NCI-H2196 treated with DMSO at 0.1 percent for 48 hours (cell line): ENCODE results near the gene MTUS2.
"Not testable (repeated sequence)": the region's sequence is repeated elsewhere in the genome, so short reads cannot be mapped to it uniquely, and the experiment has no call there.

Experiments used
- DNase-seq: peaks from one replicate; lab custom pipeline; 2025; ENCODE audit not compliant: unreplicated experiment; lab: John Stamatoyannopoulos, UW

MTUS2 gene

DNA sequence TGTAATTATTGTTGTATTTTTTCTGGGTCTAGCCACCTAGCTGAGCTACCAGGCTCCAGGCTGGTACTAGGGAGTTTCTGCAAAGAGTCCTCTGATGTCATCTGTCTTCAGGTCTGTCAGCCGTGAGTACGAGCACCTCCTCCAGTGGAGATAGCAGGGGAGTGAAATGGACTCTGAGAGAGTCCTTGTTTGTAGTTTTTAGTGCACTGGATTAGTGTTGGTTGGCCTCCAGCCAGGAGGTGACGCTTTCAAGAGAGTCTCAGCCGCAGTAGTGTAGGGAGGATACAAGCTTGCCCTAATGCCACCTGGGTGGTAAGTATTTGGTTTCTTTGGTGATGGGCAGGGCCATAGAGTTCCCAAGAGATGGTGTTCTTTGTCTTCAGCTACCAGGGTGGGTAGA lies 390.5 kb downstream of the MTUS2 start:
- no peak for DNase-seq

DNA sequence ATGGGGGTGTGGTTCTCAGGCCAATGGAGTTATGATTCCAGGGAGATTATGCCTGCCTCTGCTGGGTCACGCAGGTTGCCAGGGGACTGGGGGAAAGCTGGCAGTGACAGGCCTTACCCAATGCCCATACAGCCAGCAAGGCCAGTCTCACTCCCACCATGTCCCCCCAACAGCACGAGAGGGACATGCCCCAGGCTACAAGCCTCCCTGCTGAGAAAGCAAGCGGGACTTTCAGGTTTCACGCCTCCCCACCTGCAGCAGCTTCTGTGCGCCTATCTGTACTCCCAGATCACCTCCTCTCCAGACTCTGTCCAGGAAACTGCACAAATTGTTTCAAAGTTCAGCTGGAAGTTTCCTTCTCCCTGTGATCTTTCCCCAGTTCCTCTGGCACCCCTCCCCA lies 391.0 kb downstream of the MTUS2 start:
- DNase-seq = not testable (repeated sequence)

- DNase-seq = no peak
These were observed 402.3 kb downstream of the MTUS2 start for GRCh38 chr13:29222458-29222857.

- DNase-seq = no peak
These were observed 404.1 kb downstream of the MTUS2 start for GRCh38 chr13:29224206-29224605.

DNA sequence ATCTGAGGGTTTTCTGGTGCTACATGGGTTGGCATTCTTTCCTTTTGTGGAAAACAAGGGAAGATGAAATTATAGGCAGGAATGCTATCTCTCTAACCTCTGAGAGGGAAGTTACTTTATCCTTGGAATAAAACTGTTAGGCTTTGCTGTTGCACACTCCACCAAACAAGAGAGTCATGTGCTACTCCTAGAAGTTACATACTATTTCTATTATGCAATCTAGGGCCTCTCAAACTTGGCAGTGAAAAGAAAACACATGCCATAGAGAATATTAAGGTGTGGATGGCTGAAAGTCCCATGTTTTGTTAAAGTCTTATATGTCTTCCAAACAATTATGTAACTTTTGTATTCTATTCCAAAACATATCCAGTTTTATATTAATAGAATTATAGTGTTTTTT lies 407.4 kb downstream of the MTUS2 start:
- DNase-seq = no peak

- no peak for DNase-seq
These were observed 410.2 kb downstream of the MTUS2 start for GRCh38 chr13:29230299-29230845.

- DNase-seq = no peak
These were observed 419.8 kb downstream of the MTUS2 start for GRCh38 chr13:29239653-29240525.

DNA sequence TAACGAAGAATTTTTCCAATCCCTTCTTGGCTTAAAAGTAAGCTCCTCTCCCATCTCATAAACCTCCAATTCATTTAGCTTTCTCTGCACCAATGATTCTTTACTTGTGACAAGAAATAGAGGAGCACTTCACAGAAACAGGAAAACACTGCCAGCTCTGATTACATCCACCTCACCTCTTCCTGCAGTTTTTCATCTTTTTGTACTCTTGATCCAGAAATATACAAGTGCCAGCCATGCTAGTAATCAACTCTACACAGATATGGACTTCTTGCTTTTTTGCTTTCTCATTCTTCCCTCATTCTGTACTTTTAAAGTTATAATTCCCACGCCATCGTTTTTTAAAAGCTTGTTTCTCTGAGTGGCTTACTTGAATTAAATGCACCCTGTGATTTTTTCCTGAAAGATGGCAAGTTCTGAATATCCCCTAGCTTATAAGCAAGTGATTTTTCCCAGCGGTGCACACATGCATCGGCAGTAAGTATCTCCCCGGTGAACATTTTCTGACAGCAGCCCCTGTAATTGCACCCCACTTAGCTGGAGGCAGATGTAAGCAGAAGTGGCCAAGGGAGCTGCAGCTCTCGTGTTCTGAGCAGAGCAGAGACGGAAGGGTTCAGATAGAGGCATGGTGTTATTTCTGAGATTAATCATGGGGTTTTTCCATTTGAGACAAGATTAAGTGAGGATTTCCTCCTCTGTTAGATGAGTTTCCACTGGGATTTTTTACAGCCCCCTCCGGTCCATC lies 434.7 kb downstream of the MTUS2 start:
- DNase-seq = no peak

DNA sequence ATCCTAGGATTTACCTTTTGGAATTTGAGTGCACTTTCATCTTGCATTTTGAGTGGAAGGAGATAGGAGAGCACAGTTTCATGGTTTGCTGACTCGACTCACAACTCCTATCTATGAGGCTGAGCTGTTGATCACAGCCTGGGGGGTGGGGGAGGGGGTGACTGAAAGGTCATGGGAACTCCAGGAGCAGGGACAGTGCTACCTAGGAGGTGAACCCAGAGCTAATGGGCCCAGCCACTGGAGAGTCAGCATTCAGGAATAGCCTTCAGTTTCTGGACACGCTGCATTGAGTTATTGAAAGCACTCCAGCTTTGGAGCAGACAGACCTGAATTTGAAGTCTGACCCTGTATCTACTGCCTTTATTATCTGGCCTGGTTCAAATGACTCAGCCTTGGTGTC lies 435.4 kb downstream of the MTUS2 start:
- DNase-seq = no peak

DNA sequence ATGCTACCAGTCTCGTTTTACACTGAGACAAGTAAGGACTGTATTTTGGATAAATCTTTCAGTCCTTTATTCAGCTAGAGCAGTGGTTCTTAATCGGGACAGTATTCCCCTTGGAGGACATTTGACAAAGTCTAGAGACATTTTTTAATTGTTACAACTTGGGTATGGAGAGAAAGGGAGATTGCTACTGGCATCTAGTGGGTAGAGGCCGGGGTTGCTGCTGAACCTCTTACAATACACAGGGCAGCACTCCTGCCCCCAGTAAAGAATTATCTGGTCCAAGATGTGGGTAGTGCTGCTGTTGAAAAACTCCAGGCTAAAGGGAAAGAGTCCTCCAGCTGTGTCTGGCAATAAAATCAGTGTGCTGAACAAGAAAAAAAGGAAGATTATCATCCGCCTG lies 440.5 kb downstream of the MTUS2 start:
- no peak for DNase-seq

GRCh38 chr13:29266261-29266660 lies 446.1 kb downstream of the MTUS2 start:
- DNase-seq = no peak

GRCh38 chr13:29266756-29267733 lies 446.9 kb downstream of the MTUS2 start:
- no peak for DNase-seq

DNA sequence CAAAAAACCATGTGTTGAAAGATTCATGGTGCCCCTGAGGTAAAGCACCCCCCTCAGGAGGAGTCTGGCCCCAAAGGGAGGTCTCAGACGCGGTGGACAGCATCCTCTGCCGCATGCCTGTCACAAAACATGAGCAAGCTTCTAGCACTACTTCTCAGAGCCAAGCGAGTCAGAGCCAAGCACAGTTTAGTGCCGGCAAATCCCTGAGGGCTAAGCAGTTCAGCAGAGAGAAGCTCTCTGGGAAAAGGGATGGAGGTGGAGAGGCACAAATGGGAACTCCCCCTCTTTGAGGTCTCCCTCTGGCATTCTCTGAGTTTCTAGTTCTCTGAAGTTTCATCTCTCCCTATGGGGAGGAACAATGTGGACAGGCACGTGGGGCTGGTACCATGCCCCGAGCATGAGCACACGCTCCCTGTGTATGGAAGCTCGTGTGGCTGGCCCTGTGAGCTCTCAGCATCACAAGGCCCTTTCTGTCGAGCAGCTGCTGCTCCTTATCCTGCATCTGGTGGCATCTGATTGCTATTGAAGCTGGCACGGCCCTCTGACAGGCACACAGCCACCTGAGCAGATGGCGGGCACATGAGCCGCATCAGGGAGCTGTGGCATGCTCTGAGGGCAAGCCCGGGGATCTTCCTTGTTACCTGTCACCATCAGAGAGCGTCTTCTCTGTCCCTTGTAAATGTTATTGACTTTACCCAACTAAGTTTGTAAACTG lies 450.3 kb downstream of the MTUS2 start:
- DNase-seq = no peak

DNA sequence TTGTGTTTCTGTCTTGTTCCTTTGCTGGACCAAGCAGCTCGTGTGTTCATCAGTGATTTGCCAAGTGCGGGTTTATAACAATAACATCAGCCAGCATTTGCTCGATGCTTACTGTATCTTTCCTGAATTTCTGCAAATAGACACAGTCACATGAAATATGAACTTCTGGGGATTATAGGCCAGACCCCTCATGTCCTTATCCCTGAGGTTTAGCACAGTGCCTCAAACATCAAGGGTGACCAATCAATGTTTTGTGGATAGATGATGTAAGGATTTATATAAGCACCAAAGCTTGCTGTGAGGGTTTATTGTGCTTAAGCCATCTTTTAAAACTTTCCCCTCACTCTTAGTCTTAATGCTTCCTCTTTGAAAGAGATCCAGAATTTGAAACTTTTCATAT lies 451.5 kb downstream of the MTUS2 start:
- DNase-seq = no peak

- DNase-seq = no peak
These were observed 459.5 kb downstream of the MTUS2 start for GRCh38 chr13:29279356-29280254.

DNA sequence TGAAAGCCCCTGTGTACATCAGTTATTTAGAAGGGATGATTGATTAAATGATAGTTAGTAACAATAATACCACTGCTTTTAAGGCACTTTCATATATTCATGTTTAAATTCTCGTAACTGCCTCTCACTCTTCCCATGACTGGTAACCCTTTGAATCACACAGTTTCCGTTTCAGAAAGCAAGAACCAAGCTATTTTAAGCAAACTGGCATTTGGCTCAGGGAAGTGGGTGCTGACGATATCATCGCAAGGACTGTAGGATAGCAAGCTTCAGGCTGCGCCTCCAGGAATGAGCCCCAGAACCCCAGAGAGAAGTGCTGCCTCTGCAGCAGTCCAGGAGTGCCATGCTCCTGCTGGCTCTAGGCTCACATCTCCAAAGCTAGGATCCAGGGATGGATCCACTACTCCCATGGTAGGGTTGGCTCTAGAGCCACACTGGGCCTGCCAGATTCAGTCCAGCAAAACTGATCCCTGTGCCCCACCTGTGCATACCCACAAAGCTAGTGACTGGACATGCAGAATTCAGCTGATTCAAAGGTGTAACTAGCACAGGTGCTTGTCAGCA lies 461.9 kb downstream of the MTUS2 start:
- no peak for DNase-seq

DNA sequence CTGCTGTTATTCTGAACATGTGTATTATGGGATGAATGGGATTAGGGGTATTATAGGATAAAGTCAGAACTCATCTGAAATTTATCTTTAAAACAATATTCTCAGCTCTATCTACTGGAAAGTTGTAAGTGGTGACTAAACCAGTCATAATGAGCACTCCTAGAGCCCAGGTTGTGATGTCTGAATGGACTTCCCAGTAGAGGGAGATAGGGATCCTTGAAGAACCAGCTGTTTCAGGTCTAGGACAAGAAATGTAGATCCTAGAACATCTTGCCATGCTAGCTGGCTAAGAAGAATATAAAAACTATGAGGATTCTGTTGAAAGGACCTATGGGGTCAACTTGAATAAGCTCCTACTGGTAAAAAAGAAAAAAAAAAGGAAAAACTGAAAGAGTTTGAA lies 464.6 kb downstream of the MTUS2 start:
- DNase-seq = no peak

DNA sequence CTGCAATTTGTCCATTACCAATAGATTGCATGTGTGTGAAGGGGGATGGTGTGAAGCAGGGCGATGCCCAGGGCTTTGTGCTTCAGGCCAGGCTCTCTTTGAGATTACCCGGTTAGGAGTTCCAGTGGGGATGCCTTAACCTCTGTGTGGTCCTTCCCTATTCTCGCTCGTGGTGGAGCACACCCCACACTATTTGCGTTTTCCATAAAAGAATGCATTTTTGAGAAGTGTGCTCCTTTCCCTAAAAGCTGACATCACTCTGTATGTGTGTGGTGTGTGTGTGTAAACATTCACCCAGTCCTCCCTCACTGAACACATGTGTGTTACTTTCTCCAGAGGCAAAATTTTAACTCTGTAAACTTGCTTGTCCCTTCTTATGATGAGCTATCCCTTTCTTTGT lies 467.1 kb downstream of the MTUS2 start:
- DNase-seq = no peak

- DNase-seq = no peak
These were observed 471.9 kb downstream of the MTUS2 start for GRCh38 chr13:29292045-29292444.
